HepG2 (cell line): Measurements from ENCODE around the gene OR1F1. TPM values are rescaled to one million over a fixed set of nuclear protein-coding genes. Genes with fewer than 3 reads are reported as not detected.

Source experiments
- CREB3 ChIP-seq: sonication (generic); formaldehyde crosslinking; IDR thresholded peaks from 2 replicates; pipeline ENCODE4 v1.5.0; 2020; ENCODE audit warnings: missing genetic modification reagents
- EZH2 ChIP-seq: conservative IDR thresholded peaks from 2 replicates; pipeline ENCODE4 v1.6.1; 2012; ENCODE audit warnings: mild to moderate bottlenecking, low read depth, low read length, moderate library complexity
- GRHL1 ChIP-seq: sonication (generic); formaldehyde crosslinking; conservative IDR thresholded peaks from 2 replicates; pipeline ENCODE4 v1.8.0; 2022; ENCODE audit warnings: missing genetic modification reagents
- HNF1B ChIP-seq: sonication (generic); formaldehyde crosslinking; IDR thresholded peaks from 2 replicates; pipeline ENCODE4 v1.5.1; 2020; ENCODE audit warnings: mild to moderate bottlenecking, moderate library complexity, missing genetic modification reagents
- IRF2 ChIP-seq: IDR thresholded peaks from 2 replicates; pipeline ENCODE4 v1.6.1; 2018; ENCODE audit warnings: missing genetic modification reagents, missing compliant biosample characterization
- KLF16 ChIP-seq, 2 experiments: sonication (generic) in 1 of 2; formaldehyde crosslinking in 1 of 2; IDR thresholded peaks; 2 replicates each; pipeline versions ENCODE4 v1.6.1 to v1.8.0; 2016 to 2023; ENCODE audit warnings: missing genetic modification reagents in 2 of 2, missing compliant biosample characterization in 1 of 2
- KMT2B ChIP-seq: IDR thresholded peaks from 2 replicates; pipeline ENCODE4 v1.6.1; 2016; ENCODE audit warnings: missing genetic modification reagents, missing compliant biosample characterization
- LCORL ChIP-seq, 2 experiments: fragments of 450-650 bp in 1 of 2; sonication (generic) in 1 of 2; formaldehyde crosslinking in 1 of 2; IDR thresholded peaks; 2 replicates each; pipeline versions ENCODE4 v1.5.0 to v1.6.1; 2017 to 2020; ENCODE audit warnings: antibody characterized with exemption in 1 of 2, missing genetic modification reagents in 1 of 2
- MTA3 ChIP-seq: sonication (generic); formaldehyde crosslinking; IDR thresholded peaks from 2 replicates; pipeline ENCODE4 v1.4.0; 2020; ENCODE audit warnings: missing genetic modification reagents
- NFIC ChIP-seq: IDR thresholded peaks from 2 replicates; pipeline ENCODE4 v1.6.1; 2012; ENCODE audit warnings: mild to moderate bottlenecking, low read length, inconsistent platforms
- NR1H2 ChIP-seq: sonication (generic); formaldehyde crosslinking; IDR thresholded peaks from 2 replicates; pipeline ENCODE4 v1.8.1; 2022; ENCODE audit warnings: low read depth, missing genetic modification reagents, borderline replicate concordance
- SALL1 ChIP-seq: sonication (generic); formaldehyde crosslinking; IDR thresholded peaks from 2 replicates; pipeline ENCODE4 v1.8.0; 2022; ENCODE audit warnings: mild to moderate bottlenecking, missing genetic modification reagents
- SMARCC2 ChIP-seq: fragments of 450-650 bp; IDR thresholded peaks from 2 replicates; pipeline ENCODE4 v1.6.1; 2017; ENCODE audit warnings: antibody characterized with exemption, mild to moderate bottlenecking
- TCF12 ChIP-seq, 2 experiments: fragments of 450-650 bp in 1 of 2; sonication (generic) in 1 of 2; formaldehyde crosslinking in 1 of 2; IDR thresholded peaks; 2 replicates each; pipeline versions ENCODE4 v1.6.1 to v1.8.0; 2017 to 2022; ENCODE audit warnings: antibody characterized with exemption in 1 of 2, mild to moderate bottlenecking in 1 of 2, missing genetic modification reagents in 1 of 2, moderate library complexity in 1 of 2
- TFDP1 ChIP-seq: IDR thresholded peaks from 2 replicates; pipeline ENCODE4 v1.6.1; 2016; ENCODE audit warnings: missing compliant biosample characterization, missing genetic modification reagents, borderline replicate concordance
- TOPORS ChIP-seq: sonication (generic); formaldehyde crosslinking; IDR thresholded peaks from 2 replicates; pipeline ENCODE4 v1.8.0; 2023; ENCODE audit warnings: mild to moderate bottlenecking, missing genetic modification reagents
- YY1 ChIP-seq: IDR thresholded peaks from 2 replicates; pipeline ENCODE4 v1.6.1; 2011; ENCODE audit warnings: low read length, low read depth, moderate library complexity, mild to moderate bottlenecking; ENCODE audit not compliant: insufficient read depth, insufficient replicate concordance
- ZFP41 ChIP-seq: sonication (generic); formaldehyde crosslinking; IDR thresholded peaks from 2 replicates; pipeline ENCODE4 v1.4.0; 2020; ENCODE audit warnings: mild to moderate bottlenecking, missing genetic modification reagents, borderline replicate concordance
- ZNF260 ChIP-seq: sonication (generic); formaldehyde crosslinking; IDR thresholded peaks from 2 replicates; pipeline ENCODE4 v1.4.0; 2020; ENCODE audit warnings: missing genetic modification reagents, low read depth, mild to moderate bottlenecking, borderline replicate concordance
- ZNF343 ChIP-seq: sonication (generic); formaldehyde crosslinking; IDR thresholded peaks from 2 replicates; pipeline ENCODE4 v1.4.0; 2020; ENCODE audit warnings: mild to moderate bottlenecking, missing genetic modification reagents
- ZNF737 ChIP-seq: sonication (generic); formaldehyde crosslinking; IDR thresholded peaks from 2 replicates; pipeline ENCODE4 v1.5.0; 2020; ENCODE audit warnings: missing genetic modification reagents, mild to moderate bottlenecking, borderline replicate concordance
- ZNF781 ChIP-seq: sonication (generic); formaldehyde crosslinking; IDR thresholded peaks from 2 replicates; pipeline ENCODE4 v1.5.1; 2020; ENCODE audit warnings: borderline replicate concordance, mild to moderate bottlenecking, missing genetic modification reagents; ENCODE audit errors: not compliant biosample characterization
- ZNF878 ChIP-seq: sonication (generic); formaldehyde crosslinking; IDR thresholded peaks from 2 replicates; pipeline ENCODE4 v1.8.1; 2023; ENCODE audit warnings: mild to moderate bottlenecking, missing genetic modification reagents, moderate library complexity
- ZSCAN20 ChIP-seq: sonication (generic); formaldehyde crosslinking; IDR thresholded peaks from 2 replicates; pipeline ENCODE4 v1.4.0; 2020; ENCODE audit warnings: missing genetic modification reagents, mild to moderate bottlenecking, borderline replicate concordance
- polyA plus RNA-seq, 8 experiments: library from polyadenylated mRNA; depleted of rRNA in 3 of 8; stranded (reverse) in 7 of 8; unstranded in 1 of 8; fragments of >200 nt; fragmentation: Illumina TruSeq in 4 of 8; extraction: Trizol in 4 of 8; gene quantifications; 2 replicates each; pipeline versions ENCODE4 v1.2.1 to v1.2.3, GENCODE V29; 2011 to 2016; ENCODE audit warnings: low read depth in 4 of 8, missing spikeins in 1 of 8, mixed read lengths in 1 of 8; ENCODE audit not compliant: insufficient read depth in 1 of 8
- total RNA-seq, 5 experiments: library from RNA; depleted of rRNA; stranded (reverse); fragments of >200 nt; fragmentation: Illumina TruSeq; extraction: Trizol; gene quantifications; 2 replicates each; pipeline ENCODE4 v1.2.3, GENCODE V29; 2016; ENCODE audit warnings: low read depth in 1 of 5

Gene OR1F1
- total and polyA plus RNA-seq, 2 of the 13 experiments (the other 11 are each of a cell fraction or from before 2014, with no cell fraction given) = 0.90 TPM; not detected in 1

- TF ChIP-seq CREB3 (CRISPR knock-in tag) (no peak), EZH2 (no peak), SMARCC2 (no peak), HNF1B (CRISPR knock-in tag) (peak; percentile 82), NR1H2 (CRISPR knock-in tag) (no peak), ZSCAN20 (peak; percentile 74; the same call in 1 of the 2 replicates), KMT2B (peak; percentile 85), TOPORS (CRISPR knock-in tag) (no peak), MTA3 (CRISPR knock-in tag) (no peak), ZFP41 (CRISPR knock-in tag) (peak; percentile 73; the same call in 1 of the 2 replicates), TFDP1 (peak; percentile 86; the same call in 1 of the 2 replicates), TCF12 (IDR thresholded peaks at IDR 0.05) (no peak), TCF12 (CRISPR knock-in tag; IDR thresholded peaks at IDR 0.05) (no peak), ZNF260 (CRISPR knock-in tag) (no peak), ZNF343 (peak; percentile 58; the same call in 1 of the 2 replicates), ZNF781 (peak; percentile 37), SALL1 (peak; percentile 82), ZNF878 (CRISPR knock-in tag) (no peak), NFIC (no peak), ZNF737 (CRISPR knock-in tag) (no peak; the same call in 1 of the 2 replicates), YY1 (no peak), IRF2 (CRISPR knock-in tag) (peak; percentile 67), KLF16 (CRISPR knock-in tag; IDR thresholded peaks at IDR 0.05) (peak in 1 of 2 experiments; percentile 78; a peak in 2 of 4 replicates), LCORL (IDR thresholded peaks at IDR 0.05) (no peak), LCORL (CRISPR knock-in tag; IDR thresholded peaks at IDR 0.05) (peak; percentile 81), GRHL1 (no peak)
These were observed 47.0 kb downstream of the OR1F1 start, which contains the start of gene ZNF200 (continued) for GRCh38 chr16:3234857-3235561.
